ENCODE results near the gene ZDHHC8. TPM values are rescaled to one million over a fixed set of nuclear protein-coding genes. Genes with fewer than 3 reads are reported as not detected.

Gene ZDHHC8
- total RNA-seq, 2 donors from 2014 or later = 14.1 to 36.6 TPM

DNA sequence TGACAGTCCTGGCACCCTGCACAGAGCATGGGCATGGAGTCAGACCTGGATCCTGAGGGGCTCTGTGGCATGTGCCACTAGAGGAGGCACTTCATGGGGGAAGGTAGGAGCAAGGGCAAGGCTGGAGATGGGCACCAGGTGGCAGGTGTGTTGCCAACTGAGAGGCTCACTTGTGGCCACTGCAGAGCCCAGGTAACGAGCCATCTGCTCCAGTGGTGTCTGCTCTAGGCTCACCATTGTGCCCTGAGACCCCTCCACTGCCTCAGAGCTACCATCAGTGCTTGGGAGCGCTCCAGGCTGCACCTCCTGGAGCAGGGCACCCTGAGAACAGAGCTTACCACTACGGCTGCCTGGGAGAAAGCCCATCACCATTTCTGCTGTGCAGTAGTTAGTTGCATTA, 1.3 kb upstream of the ZDHHC8 start:
- Histone ChIP-seq H3K9me3 (no peaks in the 10 kb centered on the region), H3K27me3 (replicated peaks; ENCODE audit: insufficient read depth) (no peaks in the 10 kb centered on the region), H3K27ac (peak overlapping the region in 1 of 2 donors; percentile 90), H3K4me3 (no peak overlapping the region), H3K4me1 (replicated peaks) (peaks cover 9% of the 10 kb centered on the region), H3K36me3 (peaks cover 0 to 2% of the 10 kb centered on the region in 2 donors)
- TF ChIP-seq, protein P1, sequence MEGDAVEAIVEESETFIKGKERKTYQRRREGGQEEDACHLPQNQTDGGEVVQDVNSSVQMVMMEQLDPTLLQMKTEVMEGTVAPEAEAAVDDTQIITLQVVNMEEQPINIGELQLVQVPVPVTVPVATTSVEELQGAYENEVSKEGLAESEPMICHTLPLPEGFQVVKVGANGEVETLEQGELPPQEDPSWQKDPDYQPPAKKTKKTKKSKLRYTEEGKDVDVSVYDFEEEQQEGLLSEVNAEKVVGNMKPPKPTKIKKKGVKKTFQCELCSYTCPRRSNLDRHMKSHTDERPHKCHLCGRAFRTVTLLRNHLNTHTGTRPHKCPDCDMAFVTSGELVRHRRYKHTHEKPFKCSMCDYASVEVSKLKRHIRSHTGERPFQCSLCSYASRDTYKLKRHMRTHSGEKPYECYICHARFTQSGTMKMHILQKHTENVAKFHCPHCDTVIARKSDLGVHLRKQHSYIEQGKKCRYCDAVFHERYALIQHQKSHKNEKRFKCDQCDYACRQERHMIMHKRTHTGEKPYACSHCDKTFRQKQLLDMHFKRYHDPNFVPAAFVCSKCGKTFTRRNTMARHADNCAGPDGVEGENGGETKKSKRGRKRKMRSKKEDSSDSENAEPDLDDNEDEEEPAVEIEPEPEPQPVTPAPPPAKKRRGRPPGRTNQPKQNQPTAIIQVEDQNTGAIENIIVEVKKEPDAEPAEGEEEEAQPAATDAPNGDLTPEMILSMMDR (IDR thresholded peaks at IDR 0.05) = no peak
- TF ChIP-seq POLR2AphosphoS5 (IDR thresholded peaks at IDR 0.05) (no peak), POLR2A (IDR thresholded peaks at IDR 0.05) (no peak)
- WGBS = 53% methylated on average over 3 of the region's 3 CpGs
- intact Hi-C loops (cut with DNase I) = loop anchor here (5.0 kb wide), 1 partner anchor 48 kb away; the partner anchor contains the start of gene DGCR8
- no peak for DNase-seq (ENCODE audit: low spot score)

DNA sequence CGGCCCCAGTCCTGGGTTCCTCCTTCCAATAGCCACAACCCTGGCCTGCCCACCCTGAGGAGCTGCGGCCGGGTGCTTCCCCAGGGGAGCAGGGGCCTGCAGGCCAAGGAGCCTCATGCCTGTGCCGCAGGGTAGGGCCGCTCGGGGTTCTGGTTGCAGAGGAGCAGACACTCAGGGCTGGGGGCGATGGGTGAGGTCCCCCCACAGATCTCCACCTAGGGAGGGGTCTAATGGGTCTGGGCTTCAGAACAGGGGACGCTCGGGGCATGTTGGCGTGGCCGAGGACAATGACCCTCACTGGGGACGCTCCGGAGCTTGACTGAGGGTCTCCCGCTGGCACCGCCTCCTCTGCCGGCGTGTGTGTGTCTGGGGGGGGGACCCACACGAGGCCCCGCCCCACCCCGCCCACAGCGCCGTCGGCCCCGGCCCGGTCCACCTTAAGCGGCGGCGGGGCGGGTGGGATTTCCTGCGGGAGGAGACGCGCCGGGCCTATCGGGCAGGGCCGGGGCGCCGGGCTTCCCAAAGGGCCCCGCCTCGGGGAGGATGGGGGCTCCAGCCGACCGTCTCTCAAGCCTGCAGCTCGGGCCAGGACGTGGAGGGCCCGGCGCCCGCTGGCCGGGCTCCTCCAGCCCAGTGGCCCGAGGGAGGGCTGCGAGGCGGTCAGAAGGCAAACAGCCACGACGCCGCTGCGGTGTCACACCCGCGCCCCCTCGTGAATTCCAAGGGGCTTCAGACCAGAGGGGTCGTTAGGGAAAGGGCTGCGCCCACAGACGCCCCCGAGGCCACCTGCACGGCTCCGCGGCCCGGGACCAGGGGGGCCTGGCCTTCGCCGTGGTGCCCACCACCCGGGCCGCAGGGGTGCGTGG, 640 bp upstream of the ZDHHC8 start:
- Histone ChIP-seq H3K27me3 (replicated peaks; ENCODE audit: insufficient read depth) (no peaks in the 10 kb centered on the region), H3K9me3 (no peaks in the 10 kb centered on the region), H3K4me3 (peak overlapping the region; percentile 82 to 99), H3K27ac (peak overlapping the region; percentile 79 to 90), H3K36me3 (no peaks in the 10 kb centered on the region), H3K4me1 (replicated peaks) (peaks cover 9% of the 10 kb centered on the region)
- intact Hi-C loops (cut with DNase I) = loop anchor here (5.0 kb wide), 1 partner anchor 49 kb away; the partner anchor contains the start of gene DGCR8
- TF ChIP-seq, protein P1 (IDR thresholded peaks at IDR 0.05) = no peak
- TF ChIP-seq POLR2AphosphoS5 (IDR thresholded peaks at IDR 0.05) (peak; percentile 71), POLR2A (IDR thresholded peaks at IDR 0.05) (peak; percentile 14)
- peak; percentile 78 for DNase-seq (ENCODE audit: low spot score)
- 3% methylated on average over 61 of the region's 70 CpGs for WGBS

DNA sequence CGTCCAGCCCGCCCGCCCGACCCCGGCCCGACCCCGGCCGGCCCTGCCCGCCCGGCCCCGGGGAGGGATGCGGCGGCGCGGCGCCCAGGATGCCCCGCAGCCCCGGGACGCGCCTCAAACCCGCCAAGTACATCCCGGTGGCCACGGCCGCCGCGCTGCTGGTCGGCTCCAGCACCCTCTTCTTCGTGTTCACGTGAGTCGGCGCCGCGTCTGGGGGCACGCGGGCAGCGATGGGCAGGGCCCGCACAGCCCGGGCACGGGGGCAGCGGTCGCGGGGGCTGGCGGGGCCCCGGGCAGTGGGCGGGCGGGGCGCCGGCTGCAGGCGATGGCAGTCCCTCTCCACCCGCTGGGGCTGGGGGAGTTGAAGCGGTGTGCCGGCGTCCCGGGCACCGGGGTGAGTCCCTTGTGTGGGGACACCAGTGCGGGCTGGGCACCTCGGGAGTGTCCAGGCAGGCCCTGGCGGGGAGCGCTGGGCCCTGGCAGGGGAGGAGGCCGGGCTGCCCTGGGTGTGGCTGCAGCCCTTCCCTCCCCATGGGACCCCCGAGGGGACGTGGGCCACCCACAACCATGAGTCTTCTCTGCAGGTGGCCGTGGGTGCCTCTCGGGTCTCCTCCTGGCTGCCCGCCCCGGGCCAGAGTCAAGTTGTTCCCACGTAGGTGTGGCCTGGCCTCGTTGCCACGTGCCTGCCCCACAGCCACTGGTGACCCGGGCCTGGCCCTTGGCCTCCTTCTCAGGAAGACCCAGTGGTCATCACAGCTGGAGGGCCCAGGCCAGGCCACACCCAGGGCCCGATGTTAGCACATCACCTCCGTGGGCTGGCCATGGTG, 468 bp downstream of the ZDHHC8 start:
- intact Hi-C loops (cut with DNase I) = loop anchor here (5.0 kb wide), 1 partner anchor 50 kb away; the partner anchor contains the start of gene DGCR8
- H3K27me3 ChIP-seq (replicated peaks; ENCODE audit: insufficient read depth) = no peaks in the 10 kb centered on the region
- peak overlapping the region; percentile 14 to 60 for H3K27ac ChIP-seq
- H3K36me3 ChIP-seq = no peaks in the 10 kb centered on the region
- no peak for TF ChIP-seq POLR2AphosphoS5 (IDR thresholded peaks at IDR 0.05)
- no peak for TF ChIP-seq POLR2A (IDR thresholded peaks at IDR 0.05)
- TF ChIP-seq, protein P1 (IDR thresholded peaks at IDR 0.05) = no peak
- peaks cover 9% of the 10 kb centered on the region for H3K4me1 ChIP-seq (replicated peaks)
- DNase-seq (ENCODE audit: low spot score) = no peak
- H3K9me3 ChIP-seq = no peaks in the 10 kb centered on the region
- WGBS = under 1% methylated on average over 22 of the region's 72 CpGs
- peak overlapping the region; percentile 82 to 99 for H3K4me3 ChIP-seq

GRCh38 chr22:20132686-20133246, 1.2 kb downstream of the ZDHHC8 start:
- Histone ChIP-seq H3K4me1 (replicated peaks) (peaks cover 9% of the 10 kb centered on the region), H3K27ac (no peak overlapping the region), H3K9me3 (no peaks in the 10 kb centered on the region), H3K4me3 (peak overlapping the region; percentile 82 to 99), H3K27me3 (replicated peaks; ENCODE audit: insufficient read depth) (no peaks in the 10 kb centered on the region), H3K36me3 (no peaks in the 10 kb centered on the region)
- intact Hi-C loops (cut with DNase I) = loop anchor here (5.0 kb wide), 1 partner anchor 50 kb away; the partner anchor contains the start of gene DGCR8
- TF ChIP-seq, protein P1 (IDR thresholded peaks at IDR 0.05) = no peak
- TF ChIP-seq POLR2A (IDR thresholded peaks at IDR 0.05) = no peak
- TF ChIP-seq POLR2AphosphoS5 (IDR thresholded peaks at IDR 0.05) = no peak
- WGBS = 25% methylated on average over 16 of the region's 16 CpGs
- DNase-seq (ENCODE audit: low spot score) = no peak
